HCT116 (cell line): Measurements from ENCODE around the gene NAA20. TPM values are rescaled to one million over a fixed set of nuclear protein-coding genes. Genes with fewer than 3 reads are reported as not detected.

Experiments used
- ATAC-seq: fragments of 200-7000 bp; cut with Tn5 transposase; 2 replicates; pipeline ENCODE4 v1.9.1; 2020; ENCODE audit warnings: mild to moderate bottlenecking, moderate library complexity
- BruUV-seq: library from RNA; stranded (reverse); fragments of 400-500 nt; replicated peaks from 2 replicates; lab custom pipeline; 2021; lab: Mats Ljungman, UMichigan
- CTCF ChIA-PET: fragments of 300-600 bp; sonication (Branson Sonifier 250); formaldehyde crosslinking; loops from one replicate; lab custom pipeline; 2021; ENCODE audit warnings: antibody characterized with exemption; lab: Charles Lee
- POLR2A ChIA-PET: fragments of 300-600, 350-600 bp; sonication (Branson Sonifier 250); formaldehyde crosslinking; loops from one replicate; lab custom pipeline; 2021; ENCODE audit warnings: antibody characterized with exemption; lab: Charles Lee
- RAD21 ChIA-PET, 2 experiments: fragments of 300-600 bp; sonication (Branson Sonifier 250); formaldehyde crosslinking; loops; one replicate each; lab custom pipeline; 2023; ENCODE audit warnings: low total read pairs in 2 of 2; ENCODE audit not compliant: uncharacterized antibody in 2 of 2, unreplicated experiment in 2 of 2, low non-redundant PET in 1 of 2; lab: Charles Lee
- DNase-seq: peaks from one replicate; pipeline ENCODE4 v3.0.0-alpha.2; 2010; ENCODE audit warnings: low read depth, low spot score
- H2AFZ ChIP-seq: fragments of 200-600 bp; shearing (Covaris generic), sonication (generic); 2 replicates; pipeline ENCODE4 v1.6.1; 2017; ENCODE audit warnings: low read depth, mixed run types, mixed read lengths, antibody characterized with exemption, low read length; ENCODE audit not compliant: poor library complexity, severe bottlenecking
- H3K27ac ChIP-seq: 2 replicates; pipeline ENCODE4 v1.5.1; 2012; ENCODE audit warnings: low read depth, low read length
- H3K27me3 ChIP-seq: fragments of 200-600 bp; sonication (generic); 2 replicates; pipeline ENCODE4 v1.6.1; 2016; ENCODE audit warnings: mixed run types, low read length, mixed read lengths; ENCODE audit not compliant: insufficient read depth
- H3K36me3 ChIP-seq, 2 experiments: fragments of 200-500 bp in 1 of 2; fragments of 200-600 bp in 1 of 2; sonication (Bioruptor generic) in 1 of 2; sonication (generic) in 1 of 2; 2 replicates each; pipeline versions ENCODE4 v1.5.1 to v1.6.1; 2014 to 2016; ENCODE audit warnings: low read length in 2 of 2, inconsistent platforms in 1 of 2, mixed read lengths in 1 of 2, mixed run types in 1 of 2; ENCODE audit not compliant: insufficient read depth in 2 of 2, control insufficient read depth in 1 of 2
- H3K4me1 ChIP-seq, 2 experiments: fragments of 200-600 bp in 1 of 2; sonication (generic) in 1 of 2; 2 replicates each; pipeline versions ENCODE4 v1.5.1 to v1.6.1; 2012 to 2017; ENCODE audit warnings: low read length in 2 of 2, inconsistent platforms in 1 of 2, mild to moderate bottlenecking in 1 of 2, mixed read lengths in 1 of 2, mixed run types in 1 of 2, moderate library complexity in 1 of 2; ENCODE audit not compliant: insufficient read depth in 2 of 2, control insufficient read depth in 1 of 2
- H3K4me2 ChIP-seq: fragments of 200-600 bp; sonication (generic); 2 replicates; pipeline ENCODE4 v1.6.1; 2017; ENCODE audit warnings: mixed run types, low read length, mixed read lengths
- H3K4me3 ChIP-seq, 2 experiments: fragments of 200-600 bp in 1 of 2; sonication (generic) in 1 of 2; replicated peaks in 1 of 2; 2 replicates each; pipeline ENCODE4 v1.5.1; 2011 to 2016; ENCODE audit warnings: low read length in 2 of 2, control low read depth in 1 of 2, low read depth in 1 of 2, mild to moderate bottlenecking in 1 of 2, mixed read lengths in 1 of 2, mixed run types in 1 of 2
- H3K79me2 ChIP-seq: fragments of 200-600 bp; sonication (generic); 2 replicates; pipeline ENCODE4 v1.6.1; 2017; ENCODE audit warnings: mild to moderate bottlenecking, mixed run types, low read length, moderate library complexity, mixed read lengths; ENCODE audit not compliant: insufficient read depth
- H3K9ac ChIP-seq: fragments of 200-600 bp; sonication (generic); 2 replicates; pipeline ENCODE4 v1.6.1; 2016; ENCODE audit warnings: low read length, mixed read lengths
- H3K9me2 ChIP-seq: fragments of 200-600 bp; sonication (generic), shearing (Covaris generic); 2 replicates; pipeline ENCODE4 v1.6.1; 2017; ENCODE audit warnings: mixed run types, mild to moderate bottlenecking, moderate library complexity; ENCODE audit not compliant: insufficient read depth
- H3K9me3 ChIP-seq, 2 experiments: fragments of 200-500 bp in 1 of 2; fragments of 200-600 bp in 1 of 2; sonication (Bioruptor generic) in 1 of 2; sonication (generic) in 1 of 2; 2 replicates each; pipeline ENCODE4 v1.6.1; 2014 to 2017; ENCODE audit warnings: low read length in 2 of 2, mixed read lengths in 2 of 2, inconsistent platforms in 1 of 2, low read depth in 1 of 2, mild to moderate bottlenecking in 1 of 2, mixed run types in 1 of 2, moderate library complexity in 1 of 2; ENCODE audit not compliant: control insufficient read depth in 1 of 2, insufficient read depth in 1 of 2
- H4K20me1 ChIP-seq: fragments of 200-600 bp; sonication (generic), shearing (Covaris generic); 2 replicates; pipeline ENCODE4 v1.6.1; 2017; ENCODE audit warnings: mixed run types, mild to moderate bottlenecking, moderate library complexity; ENCODE audit not compliant: insufficient read depth
- ATF3 ChIP-seq: IDR thresholded peaks from 2 replicates; pipeline ENCODE4 v1.6.1; 2012
- CBX3 ChIP-seq: IDR thresholded peaks from 2 replicates; pipeline ENCODE4 v1.6.1; 2012; ENCODE audit warnings: low read depth
- CEBPB ChIP-seq: IDR thresholded peaks from 2 replicates; pipeline ENCODE4 v1.6.1; 2012; ENCODE audit warnings: low read depth
- EGR1 ChIP-seq: IDR thresholded peaks from 2 replicates; pipeline ENCODE4 v1.6.1; 2012; ENCODE audit warnings: low read depth
- EZH2 ChIP-seq: fragments of 200-600 bp; sonication (generic); IDR thresholded peaks from 2 replicates; pipeline ENCODE4 v1.6.1; 2017; ENCODE audit warnings: antibody characterized with exemption, mixed run types
- FOSL1 ChIP-seq: IDR thresholded peaks from 2 replicates; pipeline ENCODE4 v1.6.1; 2012; ENCODE audit warnings: low read depth
- JUND ChIP-seq: IDR thresholded peaks from 2 replicates; pipeline ENCODE4 v1.6.1; 2012
- MAX ChIP-seq: IDR thresholded peaks from 2 replicates; pipeline ENCODE4 v1.6.1; 2012
- POLR2A ChIP-seq: IDR thresholded peaks from 2 replicates; pipeline ENCODE4 v1.7.0; 2011; ENCODE audit warnings: borderline replicate concordance; ENCODE audit not compliant: insufficient read depth, insufficient read length; ENCODE audit errors: extremely low read depth
- POLR2AphosphoS5 ChIP-seq: IDR thresholded peaks from 2 replicates; pipeline ENCODE4 v1.6.1; 2011; ENCODE audit warnings: mild to moderate bottlenecking, low read depth, low read length, moderate library complexity
- RAD21 ChIP-seq: IDR thresholded peaks from 2 replicates; pipeline ENCODE4 v1.6.1; 2012; ENCODE audit warnings: low read depth, mild to moderate bottlenecking
- SIN3A ChIP-seq: IDR thresholded peaks from 2 replicates; pipeline ENCODE4 v1.6.1; 2012; ENCODE audit warnings: low read depth
- SP1 ChIP-seq: IDR thresholded peaks from 2 replicates; pipeline ENCODE4 v1.6.1; 2012; ENCODE audit warnings: low read depth
- SRF ChIP-seq: IDR thresholded peaks from 2 replicates; pipeline ENCODE4 v1.6.1; 2012; ENCODE audit warnings: low read depth
- YY1 ChIP-seq: IDR thresholded peaks from 2 replicates; pipeline ENCODE4 v1.6.1; 2011; ENCODE audit warnings: low read length, low read depth, moderate library complexity, mild to moderate bottlenecking; ENCODE audit not compliant: insufficient replicate concordance; ENCODE audit errors: extremely low read depth
- ZFX ChIP-seq: fragments of 450-650 bp; IDR thresholded peaks from 2 replicates; pipeline ENCODE4 v1.6.1; 2017
- intact Hi-C: fragments of 100-400 bp; cut with micrococcal nuclease; formaldehyde crosslinking; loops from 2 replicates; pipeline ENCODE4 v1.10.0; 2022
- total RNA-seq: library from RNA; stranded (reverse); gene quantifications from one replicate; pipeline ENCODE4 v1.2.1, GENCODE V29; 2021; ENCODE audit not compliant: unreplicated experiment
- TF ChIP-seq, protein P1 (sequence below): IDR thresholded peaks from 2 replicates; pipeline ENCODE4 v1.6.1; 2012; ENCODE audit warnings: low read depth

The NAA20 gene
- total RNA-seq, 1 experiment from 2014 or later: 71.5 TPM

DNA sequence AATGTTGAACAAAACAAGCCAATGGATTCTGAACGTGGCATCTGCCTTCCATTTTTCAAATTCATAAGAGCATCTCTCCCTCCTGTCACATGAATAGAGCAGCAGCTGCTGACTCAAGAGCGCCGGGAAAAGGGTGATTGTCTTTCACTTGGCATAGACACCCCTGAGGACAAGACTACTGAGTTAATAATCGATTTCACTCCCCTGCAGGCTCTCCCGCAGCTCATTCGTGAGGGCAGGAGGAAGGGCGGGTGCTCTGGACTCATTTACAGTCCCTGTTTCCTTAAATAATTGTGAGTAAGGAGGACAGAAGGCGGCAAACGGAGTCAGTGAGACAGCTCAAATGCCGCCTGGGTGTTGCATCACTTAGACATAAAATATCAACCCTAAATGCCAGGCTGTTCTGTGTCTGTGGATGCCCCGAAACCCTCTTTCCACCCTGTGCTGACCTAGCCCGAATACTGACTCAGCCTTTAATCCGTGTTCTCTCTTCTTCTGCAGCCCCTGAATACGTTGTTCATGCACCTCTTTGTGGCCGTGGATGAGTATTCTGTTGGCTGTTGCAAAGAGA, 56.7 kb downstream of the NAA20 start:
- no peak overlapping the region for H3K4me2 ChIP-seq
- ATAC-seq: no peak
- intact Hi-C loops: no loop called here
- ChIA-PET CTCF (no interaction called here), RAD21 (no interaction called here), POLR2A (no interaction called here)
- no peak overlapping the region for H2AFZ ChIP-seq
- H3K9ac ChIP-seq: no peak overlapping the region
- no peaks in the 10 kb centered on the region for H3K9me2 ChIP-seq
- H3K4me1 ChIP-seq: no peaks in the 10 kb centered on the region
- H3K9me3 ChIP-seq: no peaks in the 10 kb centered on the region
- BruUV-seq: no TSS peak
- H3K4me3 ChIP-seq: no peak overlapping the region
- TF ChIP-seq CEBPB (no peak), SP1 (no peak), YY1 (no peak), POLR2A (no peak), MAX (no peak), EGR1 (no peak), JUND (no peak), RAD21 (no peak)
- no peaks in the 10 kb centered on the region for H3K79me2 ChIP-seq
- H3K27ac ChIP-seq: no peak overlapping the region
- no peak for DNase-seq
- H3K27me3 ChIP-seq: no peaks in the 10 kb centered on the region
- no peaks in the 10 kb centered on the region for H4K20me1 ChIP-seq
- H3K36me3 ChIP-seq: no peaks in the 10 kb centered on the region

- no peaks in the 10 kb centered on the region for H3K79me2 ChIP-seq
- H3K27ac ChIP-seq: no peak overlapping the region
- intact Hi-C loops: no loop called here
- H3K9me3 ChIP-seq: no peaks in the 10 kb centered on the region
- no peaks in the 10 kb centered on the region for H3K4me1 ChIP-seq
- POLR2A ChIA-PET: no interaction called here
- H4K20me1 ChIP-seq: no peaks in the 10 kb centered on the region
- no peaks in the 10 kb centered on the region for H3K9me2 ChIP-seq
- no peaks in the 10 kb centered on the region for H3K36me3 ChIP-seq
- H3K9ac ChIP-seq: no peak overlapping the region
- no peak overlapping the region for H3K4me2 ChIP-seq
- BruUV-seq: no TSS peak
- no peak overlapping the region for H2AFZ ChIP-seq
- ATAC-seq (no peak), DNase-seq (no peak)
- H3K27me3 ChIP-seq: no peaks in the 10 kb centered on the region
- RAD21 ChIA-PET: no interaction called here
- CTCF ChIA-PET: no interaction called here
- no peak overlapping the region for H3K4me3 ChIP-seq
- TF ChIP-seq CBX3: no peak
- no peak for TF ChIP-seq ZFX
- no peak for TF ChIP-seq EZH2
- TF ChIP-seq POLR2A: no peak
- TF ChIP-seq, protein P1, sequence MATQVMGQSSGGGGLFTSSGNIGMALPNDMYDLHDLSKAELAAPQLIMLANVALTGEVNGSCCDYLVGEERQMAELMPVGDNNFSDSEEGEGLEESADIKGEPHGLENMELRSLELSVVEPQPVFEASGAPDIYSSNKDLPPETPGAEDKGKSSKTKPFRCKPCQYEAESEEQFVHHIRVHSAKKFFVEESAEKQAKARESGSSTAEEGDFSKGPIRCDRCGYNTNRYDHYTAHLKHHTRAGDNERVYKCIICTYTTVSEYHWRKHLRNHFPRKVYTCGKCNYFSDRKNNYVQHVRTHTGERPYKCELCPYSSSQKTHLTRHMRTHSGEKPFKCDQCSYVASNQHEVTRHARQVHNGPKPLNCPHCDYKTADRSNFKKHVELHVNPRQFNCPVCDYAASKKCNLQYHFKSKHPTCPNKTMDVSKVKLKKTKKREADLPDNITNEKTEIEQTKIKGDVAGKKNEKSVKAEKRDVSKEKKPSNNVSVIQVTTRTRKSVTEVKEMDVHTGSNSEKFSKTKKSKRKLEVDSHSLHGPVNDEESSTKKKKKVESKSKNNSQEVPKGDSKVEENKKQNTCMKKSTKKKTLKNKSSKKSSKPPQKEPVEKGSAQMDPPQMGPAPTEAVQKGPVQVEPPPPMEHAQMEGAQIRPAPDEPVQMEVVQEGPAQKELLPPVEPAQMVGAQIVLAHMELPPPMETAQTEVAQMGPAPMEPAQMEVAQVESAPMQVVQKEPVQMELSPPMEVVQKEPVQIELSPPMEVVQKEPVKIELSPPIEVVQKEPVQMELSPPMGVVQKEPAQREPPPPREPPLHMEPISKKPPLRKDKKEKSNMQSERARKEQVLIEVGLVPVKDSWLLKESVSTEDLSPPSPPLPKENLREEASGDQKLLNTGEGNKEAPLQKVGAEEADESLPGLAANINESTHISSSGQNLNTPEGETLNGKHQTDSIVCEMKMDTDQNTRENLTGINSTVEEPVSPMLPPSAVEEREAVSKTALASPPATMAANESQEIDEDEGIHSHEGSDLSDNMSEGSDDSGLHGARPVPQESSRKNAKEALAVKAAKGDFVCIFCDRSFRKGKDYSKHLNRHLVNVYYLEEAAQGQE: no peak
- TF ChIP-seq ATF3: no peak
- no peak for TF ChIP-seq EGR1
- TF ChIP-seq POLR2AphosphoS5: no peak
- no peak for TF ChIP-seq SIN3A
- TF ChIP-seq SP1: no peak
- TF ChIP-seq SRF: no peak
- no peak for TF ChIP-seq FOSL1
Measured at GRCh38 chr20:20075032-20075431, 57.9 kb downstream of the NAA20 start.
